Stimulated activated CD8-positive, alpha-beta memory T cell treated with anti-CD3 and anti-CD28 coated beads, Interleukin-12 subunit alpha, Interleukin-12 subunit beta, amount 100 ng/mL, for 24 hours (primary cell): ENCODE measurements around the gene LCN2.

Source experiments
- DNase-seq: peaks from one replicate; pipeline ENCODE4 v3.0.0-alpha.2; 2020; ENCODE audit errors: extremely low read depth

LCN2 gene

DNA sequence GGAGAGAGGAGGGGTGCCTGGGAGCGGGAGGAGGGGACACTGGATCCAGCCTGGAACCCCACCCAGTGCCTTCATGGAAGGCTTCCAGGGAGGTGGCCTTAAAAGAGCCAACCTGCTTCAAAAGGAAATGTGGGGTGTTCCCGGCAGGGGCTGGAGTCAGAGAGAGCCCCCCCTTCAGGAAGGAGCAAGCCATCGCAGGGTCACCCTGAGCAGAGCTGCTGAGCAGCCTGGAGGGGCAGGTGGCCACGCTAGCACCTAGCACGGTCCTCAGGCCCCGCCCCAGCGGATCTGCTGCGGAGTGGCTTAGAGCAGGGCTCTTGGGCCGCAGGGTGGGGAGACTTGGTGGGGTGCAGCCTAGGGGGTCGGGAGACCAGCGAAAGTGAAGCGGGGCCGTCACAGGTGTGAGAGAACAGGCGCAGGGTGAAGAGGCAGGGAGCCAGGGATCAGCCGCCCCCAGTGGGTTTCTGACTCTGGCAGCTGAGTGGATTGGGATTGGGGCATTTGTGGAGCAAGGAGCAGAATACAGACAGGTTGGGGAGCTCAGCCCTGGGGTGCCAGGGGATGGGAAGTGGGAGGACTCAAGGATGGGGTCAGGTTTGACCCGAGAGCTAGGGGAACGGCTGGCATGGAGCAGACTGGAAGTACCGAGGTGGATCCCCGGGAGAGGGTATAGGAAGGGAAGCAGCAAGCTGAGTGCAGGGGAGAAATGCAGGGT lies 1.5 kb downstream of the LCN2 start:
- no peak for DNase-seq

DNA sequence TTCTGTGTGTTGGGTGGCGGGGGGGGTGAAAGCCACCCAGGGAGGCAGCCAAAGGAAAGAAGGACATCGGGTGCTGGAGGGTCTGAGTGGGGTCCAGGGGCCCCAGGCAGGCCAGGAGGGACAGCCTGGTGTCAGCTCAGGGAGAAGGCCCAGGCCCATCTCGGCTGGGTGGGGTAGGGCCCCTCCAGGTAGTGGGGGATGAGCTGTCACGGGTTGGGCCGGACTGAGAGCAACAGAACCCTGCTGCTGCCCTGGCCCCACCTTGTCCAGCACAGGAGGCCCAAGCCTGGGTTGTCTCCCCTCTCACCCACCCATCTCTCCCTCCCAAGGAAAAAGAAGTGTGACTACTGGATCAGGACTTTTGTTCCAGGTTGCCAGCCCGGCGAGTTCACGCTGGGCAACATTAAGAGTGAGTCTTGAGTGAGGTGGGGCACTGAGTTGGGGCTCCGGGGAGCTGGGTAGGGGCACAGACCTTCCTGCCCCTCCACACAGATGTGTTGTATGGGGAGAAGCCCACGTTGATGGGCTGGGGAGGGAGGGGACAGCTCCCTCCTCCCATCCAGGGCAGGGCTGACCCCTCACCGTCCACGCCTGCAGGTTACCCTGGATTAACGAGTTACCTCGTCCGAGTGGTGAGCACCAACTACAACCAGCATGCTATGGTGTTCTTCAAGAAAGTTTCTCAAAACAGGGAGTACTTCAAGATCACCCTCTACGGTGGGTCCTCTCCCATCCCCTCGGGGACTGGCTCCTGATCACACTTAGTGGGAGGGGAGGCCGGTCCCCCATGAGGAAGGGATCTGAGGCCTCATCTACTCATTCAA lies 2.3 kb downstream of the LCN2 start:
- DNase-seq = no peak

DNA sequence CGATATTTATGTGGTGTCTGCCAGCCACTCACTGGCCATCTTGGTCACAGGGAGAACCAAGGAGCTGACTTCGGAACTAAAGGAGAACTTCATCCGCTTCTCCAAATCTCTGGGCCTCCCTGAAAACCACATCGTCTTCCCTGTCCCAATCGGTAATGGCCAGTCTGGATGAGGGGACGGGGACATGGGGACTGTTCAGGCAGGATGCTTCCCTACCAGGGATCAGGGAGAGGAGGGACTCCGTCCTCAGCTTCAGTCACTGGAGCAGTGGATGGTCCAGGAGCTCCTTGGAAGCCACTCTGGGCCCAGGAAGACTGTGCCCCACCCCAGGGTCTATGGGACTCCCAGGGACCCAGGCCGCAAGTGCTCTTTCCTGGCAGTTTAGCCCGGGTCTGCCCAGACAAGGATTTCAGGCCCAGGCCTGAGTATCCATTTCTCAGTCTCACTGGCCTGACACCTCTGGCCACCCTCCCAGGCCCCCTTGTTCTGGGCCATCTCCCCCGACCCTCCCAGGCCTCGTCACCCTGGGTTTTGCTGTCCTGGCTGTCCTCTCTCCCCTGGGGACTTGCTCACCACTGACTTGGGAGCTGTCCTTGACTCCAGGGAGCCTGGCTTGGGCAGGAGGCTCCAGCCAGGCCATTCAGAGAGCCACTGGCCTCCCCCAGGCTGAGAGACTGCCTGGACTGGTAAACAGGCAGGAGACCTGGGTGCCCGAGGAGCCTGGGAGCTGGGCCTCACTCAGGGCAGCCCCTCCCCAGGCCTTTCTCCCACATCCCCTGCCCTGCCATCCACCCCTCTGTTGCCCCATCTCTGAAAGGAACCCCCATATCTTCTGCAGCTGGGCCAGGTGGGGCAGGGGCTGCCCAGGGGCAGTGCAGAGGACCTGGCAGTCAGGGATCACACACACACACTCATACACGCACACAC lies 3.1 kb downstream of the LCN2 start:
- DNase-seq = no peak

DNA sequence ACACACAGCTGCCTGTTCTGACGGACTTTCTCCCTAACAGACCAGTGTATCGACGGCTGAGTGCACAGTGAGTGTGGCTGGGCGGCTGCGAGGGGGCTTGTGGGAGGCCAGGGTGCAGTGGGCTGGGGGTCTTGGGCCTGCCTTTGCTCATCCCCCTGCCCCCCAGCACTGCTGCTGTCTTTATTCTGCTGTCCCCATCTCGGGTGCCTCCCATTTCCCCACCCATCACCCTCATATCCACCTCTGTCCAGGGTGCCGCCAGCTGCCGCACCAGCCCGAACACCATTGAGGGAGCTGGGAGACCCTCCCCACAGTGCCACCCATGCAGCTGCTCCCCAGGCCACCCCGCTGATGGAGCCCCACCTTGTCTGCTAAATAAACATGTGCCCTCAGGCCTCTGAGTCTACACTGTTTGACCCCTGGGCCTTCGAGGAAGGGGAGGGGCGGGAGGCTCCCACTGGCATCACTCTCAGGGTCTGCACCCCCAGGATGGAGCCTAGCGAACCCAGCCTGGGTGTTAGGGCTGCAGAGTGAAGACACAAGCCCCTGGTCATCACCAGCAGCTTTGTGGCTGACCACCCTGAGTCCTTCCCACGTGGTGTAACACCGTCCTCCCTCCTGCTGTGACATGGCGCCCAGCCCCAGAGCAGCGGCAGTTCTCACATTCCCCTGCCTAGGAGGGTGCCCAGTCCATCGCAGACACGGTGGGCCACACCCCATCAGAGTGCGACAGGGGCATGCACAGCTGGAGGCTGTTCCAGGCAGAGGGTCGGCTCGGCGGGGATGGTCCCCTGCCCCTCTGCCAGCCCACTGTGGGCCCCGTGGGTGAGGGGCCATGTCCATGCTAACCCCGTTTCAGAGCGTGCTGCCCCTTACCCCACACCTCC lies 4.0 kb downstream of the LCN2 start:
- DNase-seq = no peak

DNA sequence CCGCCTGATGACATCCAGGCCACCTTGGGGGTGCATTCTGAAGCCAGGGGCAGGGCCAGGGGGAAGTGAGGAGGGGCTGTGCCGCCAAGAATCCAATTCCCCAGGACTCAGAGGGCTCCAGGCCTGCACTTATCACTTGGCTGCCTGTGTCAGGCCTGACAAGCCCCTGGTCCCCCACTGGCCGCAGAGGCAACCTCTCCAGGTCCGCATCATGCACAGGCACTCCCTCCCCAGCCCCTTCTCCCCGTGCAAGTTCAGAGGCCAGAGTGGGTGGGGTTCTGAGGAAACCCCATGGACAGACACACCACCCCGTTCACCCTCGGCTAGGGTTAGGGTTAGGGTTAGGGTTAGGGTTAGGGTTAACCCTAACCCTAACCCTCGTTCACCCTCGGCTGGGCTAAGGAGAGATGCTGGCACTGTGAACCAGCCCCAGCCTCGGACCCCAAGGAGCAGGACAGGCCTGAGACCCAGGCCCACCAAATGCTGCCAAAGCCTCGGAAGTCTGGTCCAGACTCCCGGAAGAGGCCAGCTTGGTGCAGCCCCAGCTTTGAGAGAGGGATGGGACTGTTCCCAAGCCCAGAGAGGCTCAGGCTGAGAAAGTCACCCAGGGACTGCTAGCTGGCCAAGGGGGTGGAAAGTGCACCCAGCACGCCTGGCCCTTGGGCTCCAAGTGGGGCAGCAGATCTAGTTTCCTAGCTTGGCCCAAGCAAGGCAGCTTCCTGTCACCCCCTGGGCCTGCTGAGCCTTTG lies 4.9 kb downstream of the LCN2 start:
- no peak for DNase-seq

DNA sequence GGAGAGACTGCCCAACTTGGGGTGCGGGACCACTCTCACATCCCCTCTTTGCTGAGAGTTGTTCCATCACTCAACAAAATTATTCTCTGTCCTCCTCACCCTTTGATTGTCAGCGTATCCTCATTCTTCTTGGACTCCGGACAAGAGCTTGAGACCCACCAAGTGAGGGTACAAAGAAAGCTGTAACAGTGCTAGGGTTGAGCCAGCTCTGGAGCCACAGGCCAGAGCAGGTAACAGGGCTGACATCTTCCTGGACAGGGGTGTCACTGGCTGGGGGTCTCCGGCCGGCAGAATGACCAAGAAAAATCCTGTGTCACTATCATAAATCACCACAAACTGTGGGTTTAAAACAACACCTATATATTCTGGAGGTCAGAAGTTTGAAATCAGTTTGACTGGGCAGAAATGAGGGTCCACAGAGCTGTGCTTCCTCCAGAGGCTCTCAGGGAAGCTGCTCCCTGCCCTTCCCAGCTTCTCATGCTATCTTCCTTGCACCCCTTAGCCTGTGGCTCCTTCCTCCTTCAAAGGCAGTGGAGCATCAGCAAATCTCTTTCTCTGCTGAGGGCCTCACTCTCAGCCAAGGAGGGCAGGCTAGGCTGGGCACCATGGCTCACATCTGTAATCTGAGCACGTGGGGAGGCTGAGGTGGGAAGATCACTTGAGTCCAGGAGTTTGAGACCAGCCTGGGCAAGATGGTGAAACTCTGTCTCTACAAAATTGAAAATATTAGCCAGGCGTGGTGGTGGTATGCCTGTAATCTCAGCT lies 6.7 kb downstream of the LCN2 start:
- DNase-seq = no peak

DNA sequence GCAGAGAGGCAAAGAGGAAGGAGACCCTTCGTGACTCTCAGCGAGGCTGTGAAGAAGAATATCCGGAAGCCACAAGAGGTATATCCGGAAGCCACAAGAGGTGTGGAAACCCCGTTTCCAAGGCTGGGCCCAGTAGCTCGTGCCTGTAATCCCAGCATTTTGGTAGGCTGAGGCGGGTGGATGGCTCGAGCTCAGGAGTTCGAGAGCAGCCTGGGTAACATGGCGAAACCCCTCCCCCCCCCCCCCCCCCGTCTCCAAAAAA lies 10.2 kb downstream of the LCN2 start:
- DNase-seq = no peak

DNA sequence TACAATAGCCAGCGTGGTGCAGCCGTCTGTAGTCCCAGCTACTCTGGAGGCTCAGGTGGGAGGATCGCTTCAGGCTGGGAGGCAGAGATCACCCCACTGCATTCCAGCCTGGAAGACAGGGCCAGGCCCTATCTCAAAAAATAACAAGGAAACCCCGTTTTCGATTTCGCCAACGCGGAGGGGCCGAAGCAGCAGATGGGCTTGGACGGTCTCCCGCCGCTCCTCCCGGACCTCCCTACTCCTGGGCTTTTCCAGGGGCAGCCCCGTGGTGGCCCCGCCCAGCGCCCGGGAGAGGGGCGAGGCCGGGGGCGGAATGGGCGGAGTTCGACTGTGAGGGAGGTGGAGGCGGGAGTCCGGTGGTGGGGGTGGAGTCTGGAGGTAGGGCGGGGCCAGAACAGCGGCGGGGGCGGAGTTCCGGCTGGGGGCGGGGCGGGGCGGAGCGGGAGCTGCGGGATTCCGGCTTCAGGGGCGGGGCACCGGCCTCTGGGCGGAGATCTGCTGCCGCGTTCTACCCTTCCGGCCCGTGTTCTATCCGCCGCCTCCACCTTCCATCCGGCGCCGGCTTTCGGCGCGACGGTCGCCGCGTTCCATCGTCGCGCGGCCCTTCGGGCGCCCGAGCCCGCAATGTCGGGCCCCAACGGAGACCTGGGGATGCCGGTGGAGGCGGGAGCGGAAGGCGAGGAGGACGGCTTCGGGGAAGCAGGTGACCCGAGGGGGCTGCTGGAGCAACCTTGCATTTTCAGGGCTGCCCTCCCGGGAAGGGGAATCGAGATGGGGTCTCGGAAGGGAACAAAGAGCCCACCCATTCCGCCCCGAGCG lies 10.7 kb downstream of the LCN2 start, which contains the start of gene BBLN:
Gene BBLN, plus strand, starts transcription at position 482 of the 819 bp plus-strand sequence. Its CDS starts 143 bp downstream, at position 625.
- peak; percentile 89 for DNase-seq

DNA sequence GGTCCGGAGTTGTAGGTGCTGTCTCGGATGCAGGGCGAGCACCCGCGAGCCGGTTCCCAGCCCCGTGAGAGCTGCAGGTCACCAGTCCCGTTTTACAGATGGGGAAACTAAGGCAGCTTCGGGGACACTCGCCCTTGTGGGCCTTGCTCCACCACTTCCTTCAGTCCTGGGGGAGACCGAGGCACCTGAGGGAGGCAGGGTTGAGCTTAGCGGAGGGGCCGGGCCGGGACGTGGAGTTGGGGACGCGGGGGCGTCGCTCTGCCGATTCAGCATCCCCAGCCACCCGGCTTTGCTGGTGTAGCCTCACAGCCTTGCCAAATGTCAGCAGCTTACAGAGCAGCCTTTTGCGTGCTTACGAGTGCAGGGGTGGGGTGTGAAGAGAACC lies 11.3 kb downstream of the LCN2 start:
- no peak for DNase-seq

DNA sequence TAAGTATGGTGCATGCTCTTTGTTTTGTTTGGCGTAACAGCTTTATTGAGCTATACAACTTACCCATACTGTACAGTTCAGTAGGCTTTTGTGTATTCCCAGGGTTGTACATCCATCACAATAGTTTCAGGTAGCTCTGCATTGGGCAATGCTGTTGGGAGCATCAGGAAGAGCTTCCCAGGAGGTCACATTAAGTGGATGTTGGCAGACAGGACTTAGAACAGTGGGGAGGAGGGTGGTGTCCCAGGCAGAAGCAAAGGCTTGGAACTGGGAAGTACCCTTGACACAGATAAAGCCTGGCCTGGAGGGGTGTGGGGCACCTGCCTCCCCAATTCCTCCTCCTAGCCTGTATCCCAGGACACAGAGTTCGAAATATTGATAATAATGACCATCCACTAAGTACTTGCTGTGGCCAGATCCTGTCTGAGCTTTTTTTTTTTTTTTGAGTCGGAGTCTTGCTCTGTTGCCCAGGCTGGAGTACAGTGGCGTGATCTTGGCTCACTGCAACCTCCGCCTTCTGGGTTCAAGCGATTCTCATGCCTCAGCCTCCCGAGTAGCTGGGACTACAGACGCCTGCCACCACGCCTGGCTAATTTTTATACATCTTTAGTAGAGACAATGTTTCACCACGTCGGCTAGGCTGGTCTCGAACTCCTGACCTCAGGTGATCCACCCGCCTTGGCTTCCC lies 12.1 kb downstream of the LCN2 start:
- DNase-seq = no peak

DNA sequence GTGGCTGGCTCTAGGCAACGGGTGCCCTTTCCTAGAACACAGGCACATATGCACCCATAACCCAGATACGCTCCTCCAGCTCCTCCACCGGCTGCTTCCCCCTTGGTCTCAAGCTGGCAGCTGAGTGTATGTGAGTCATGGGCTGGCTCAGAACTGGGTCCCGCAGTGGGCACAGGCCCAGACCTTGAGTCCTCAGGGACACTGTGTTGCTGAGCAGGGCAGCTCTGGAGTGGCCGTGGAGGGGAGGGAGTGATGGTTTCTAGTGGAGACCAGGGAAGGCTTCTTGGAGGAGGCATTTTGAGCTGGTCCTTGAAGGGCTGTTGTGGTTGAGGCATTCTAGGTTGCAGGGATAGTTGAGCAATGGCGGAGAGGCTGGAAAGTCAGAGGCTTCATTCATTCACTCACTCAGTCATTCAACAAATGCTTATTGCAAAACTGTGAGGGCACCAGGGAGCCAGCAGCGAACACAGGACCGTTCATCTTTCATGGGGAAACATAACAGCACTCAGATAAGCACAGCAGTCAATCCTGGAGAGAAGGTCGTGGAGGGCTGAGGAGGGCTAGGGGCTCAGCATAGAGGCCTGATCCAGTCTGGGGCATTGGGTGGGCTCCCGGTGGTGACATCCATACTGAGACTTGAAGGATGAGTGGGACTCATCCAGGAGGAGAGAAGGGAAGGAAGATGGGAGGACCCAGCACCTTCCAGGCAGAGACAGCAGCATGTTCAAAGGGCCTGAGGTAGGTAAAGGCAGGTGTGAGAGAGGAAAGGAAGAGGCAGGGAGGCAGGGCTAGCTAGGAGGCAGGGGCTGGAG lies 13.2 kb downstream of the LCN2 start:
- DNase-seq = no peak

DNA sequence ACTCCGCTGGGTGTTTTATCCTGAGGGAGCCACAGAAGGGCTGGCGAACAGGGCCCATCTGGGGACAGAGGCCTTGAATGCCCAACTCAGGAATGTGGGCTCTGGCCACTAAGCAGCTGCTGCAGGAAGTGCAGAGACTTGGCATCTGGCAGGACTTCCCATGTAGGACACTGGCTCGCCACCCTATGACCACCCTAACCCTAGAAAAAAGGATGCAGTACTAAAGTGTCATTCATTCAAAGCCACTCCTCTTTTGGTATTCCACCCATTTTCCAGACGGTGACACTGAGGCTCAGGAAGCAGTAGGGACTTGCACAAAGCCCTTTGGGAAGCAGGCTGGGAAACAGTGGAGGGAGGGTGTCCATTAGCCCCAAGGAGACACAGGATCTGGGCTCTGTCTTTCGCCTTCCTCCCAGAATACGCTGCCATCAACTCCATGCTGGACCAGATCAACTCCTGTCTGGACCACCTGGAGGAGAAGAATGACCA lies 13.8 kb downstream of the LCN2 start:
- DNase-seq = no peak

DNA sequence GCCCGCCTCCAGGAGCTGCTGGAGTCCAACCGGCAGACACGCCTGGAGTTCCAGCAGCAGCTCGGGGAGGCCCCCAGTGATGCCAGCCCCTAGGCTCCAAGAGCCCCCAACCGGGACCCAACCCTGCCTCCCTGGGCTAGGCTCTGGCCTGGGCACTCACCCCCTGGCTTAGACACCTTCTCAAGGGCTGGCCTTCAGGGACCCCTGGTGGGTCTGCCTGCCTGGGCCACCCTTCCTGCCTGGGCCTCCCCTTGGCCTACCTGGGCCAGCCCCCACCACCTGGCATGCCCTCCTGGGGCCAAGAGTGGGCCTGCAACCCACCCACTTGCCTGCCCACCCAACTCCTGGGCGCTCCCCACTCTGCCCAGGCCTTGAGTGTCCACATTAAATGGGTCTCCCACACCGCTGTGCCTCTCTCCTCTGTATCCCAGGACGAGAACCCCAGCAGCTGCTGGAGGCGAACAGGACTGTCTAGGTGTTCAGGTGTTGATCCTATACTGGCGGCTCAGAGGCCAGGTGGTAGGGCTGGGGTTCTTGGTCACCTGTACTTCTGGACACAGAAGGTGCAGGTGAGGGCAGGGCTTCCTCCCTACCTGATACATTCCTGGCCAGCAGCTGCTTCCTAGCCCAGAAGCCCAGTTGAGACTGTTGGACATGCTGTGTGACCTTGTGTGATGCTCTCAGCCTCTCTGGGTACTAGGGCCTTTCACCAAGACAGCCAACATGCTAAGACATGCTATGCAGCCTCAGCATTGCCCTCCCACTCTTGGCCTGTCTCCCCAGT lies 14.5 kb downstream of the LCN2 start:
- DNase-seq = no peak

DNA sequence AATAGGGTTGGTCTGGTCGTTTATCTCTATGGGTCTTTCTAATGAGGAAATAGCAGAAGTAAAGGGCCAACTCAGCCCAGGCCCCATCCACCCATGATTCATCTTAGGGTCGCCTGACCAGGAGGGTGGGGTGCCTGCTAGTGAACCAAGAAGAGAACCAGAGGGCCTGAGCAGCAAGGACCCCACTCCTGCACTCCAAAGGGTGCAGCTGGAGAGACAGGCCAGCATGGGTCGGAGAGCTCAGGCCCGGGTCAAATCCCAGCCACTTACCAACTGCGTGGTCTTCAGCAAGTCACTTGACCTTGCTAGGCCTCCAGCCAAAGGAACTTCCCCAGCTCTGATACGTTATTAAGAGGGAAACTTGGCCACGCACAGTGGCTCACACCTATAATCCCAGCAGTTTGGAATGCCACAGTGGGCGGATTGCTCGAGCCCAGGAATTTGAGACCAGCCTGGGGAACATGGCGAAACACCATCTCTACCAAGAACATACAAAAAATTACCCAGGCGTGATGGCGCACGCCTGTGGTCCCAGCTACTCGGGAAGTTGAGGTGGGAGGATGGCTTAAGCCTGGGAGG lies 15.1 kb downstream of the LCN2 start:
- DNase-seq = no peak

DNA sequence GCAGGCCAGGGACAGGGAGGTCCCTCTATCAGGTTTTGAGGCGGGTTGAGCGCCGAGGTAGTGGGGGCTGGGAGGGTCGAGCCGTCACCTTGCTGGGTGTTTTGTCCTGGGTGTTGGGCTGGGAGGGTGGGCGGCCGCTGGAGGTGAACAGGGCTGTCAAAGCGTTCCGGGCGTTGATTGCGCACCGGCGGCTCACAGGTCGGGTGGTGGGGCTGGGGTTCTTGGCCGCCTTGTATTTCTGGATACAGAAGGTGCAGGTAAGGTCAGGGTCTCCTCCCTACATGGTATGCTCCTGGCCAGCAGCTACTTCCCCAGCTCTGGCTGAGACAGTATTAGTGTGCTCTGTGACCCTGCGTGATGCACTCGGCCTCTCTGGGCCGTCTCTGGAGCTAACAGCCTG lies 16.9 kb downstream of the LCN2 start:
- DNase-seq = no peak

DNA sequence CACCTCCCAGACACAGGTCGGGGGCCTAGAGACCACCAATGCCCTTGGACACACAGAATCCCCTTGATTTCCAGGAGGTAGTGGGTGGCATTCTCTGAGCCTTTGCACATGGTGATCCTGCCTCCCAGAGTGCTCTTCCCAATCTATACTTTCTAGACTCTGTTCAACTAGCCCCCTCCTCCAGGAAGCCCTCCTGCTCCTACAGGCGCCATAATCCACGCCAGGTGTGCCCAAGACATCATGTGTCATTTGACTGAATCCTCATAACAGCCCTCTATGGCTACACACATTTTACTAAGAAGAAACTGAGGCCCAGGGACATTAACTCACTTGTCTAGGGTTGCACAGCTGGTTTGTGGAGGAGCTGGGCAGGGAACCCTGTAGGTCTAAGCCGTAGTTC lies 18.0 kb downstream of the LCN2 start:
- no peak for DNase-seq
